Vagina (tissue), 2 donors: Measurements from ENCODE around the gene PLEKHA6.
"Not testable (repeated sequence)": the region's sequence is repeated elsewhere in the genome, so short reads cannot be mapped to it uniquely, and the experiment has no call there.

Experiments
- POLR2AphosphoS5 ChIP-seq, 2 donors: sonication (generic); formaldehyde crosslinking; IDR thresholded peaks; one replicate each; pipeline ENCODE4 v1.9.0; 2017; ENCODE audit warnings: antibody characterized with exemption in 2 of 2, mild to moderate bottlenecking in 2 of 2, low read depth in 1 of 2; ENCODE audit not compliant: insufficient read depth in 1 of 2
- TF ChIP-seq, protein P1 (sequence below), 3 experiments: fragments of 450-650 bp in 2 of 3; fragments of 200-600 bp in 1 of 3; sonication (generic) in 1 of 3; IDR thresholded peaks; one replicate each; pipeline ENCODE4 v1.5.1; 2017 to 2019; ENCODE audit warnings: antibody characterized with exemption in 3 of 3, mild to moderate bottlenecking in 2 of 3, moderate library complexity in 2 of 3

DNA sequence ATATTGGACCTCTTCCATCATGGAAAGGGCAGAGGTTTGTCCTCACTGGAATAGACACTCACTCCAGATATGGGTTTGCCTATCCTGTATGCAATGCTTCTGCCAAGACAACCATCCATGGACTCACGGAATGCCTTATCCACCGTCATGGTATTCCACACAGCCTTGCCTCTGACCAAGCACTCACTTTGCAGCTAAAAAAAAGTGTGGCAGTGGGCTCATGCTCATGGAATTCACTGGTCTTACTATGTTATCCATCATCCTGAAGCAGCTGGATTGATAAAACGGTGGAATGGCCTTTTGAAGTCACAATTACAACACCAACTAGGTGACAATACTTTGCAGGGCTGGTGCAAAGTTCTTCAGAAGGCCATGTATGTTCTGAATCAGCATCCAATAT, 120.3 kb downstream of the PLEKHA6 start:
- not testable (repeated sequence) for TF ChIP-seq POLR2AphosphoS5 (IDR thresholded peaks at IDR 0.05; ENCODE audit: insufficient read depth in 1 of 2, low read depth in 1 of 2)
- TF ChIP-seq, protein P1, sequence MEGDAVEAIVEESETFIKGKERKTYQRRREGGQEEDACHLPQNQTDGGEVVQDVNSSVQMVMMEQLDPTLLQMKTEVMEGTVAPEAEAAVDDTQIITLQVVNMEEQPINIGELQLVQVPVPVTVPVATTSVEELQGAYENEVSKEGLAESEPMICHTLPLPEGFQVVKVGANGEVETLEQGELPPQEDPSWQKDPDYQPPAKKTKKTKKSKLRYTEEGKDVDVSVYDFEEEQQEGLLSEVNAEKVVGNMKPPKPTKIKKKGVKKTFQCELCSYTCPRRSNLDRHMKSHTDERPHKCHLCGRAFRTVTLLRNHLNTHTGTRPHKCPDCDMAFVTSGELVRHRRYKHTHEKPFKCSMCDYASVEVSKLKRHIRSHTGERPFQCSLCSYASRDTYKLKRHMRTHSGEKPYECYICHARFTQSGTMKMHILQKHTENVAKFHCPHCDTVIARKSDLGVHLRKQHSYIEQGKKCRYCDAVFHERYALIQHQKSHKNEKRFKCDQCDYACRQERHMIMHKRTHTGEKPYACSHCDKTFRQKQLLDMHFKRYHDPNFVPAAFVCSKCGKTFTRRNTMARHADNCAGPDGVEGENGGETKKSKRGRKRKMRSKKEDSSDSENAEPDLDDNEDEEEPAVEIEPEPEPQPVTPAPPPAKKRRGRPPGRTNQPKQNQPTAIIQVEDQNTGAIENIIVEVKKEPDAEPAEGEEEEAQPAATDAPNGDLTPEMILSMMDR (IDR thresholded peaks at IDR 0.05), result not testable (repeated sequence)
